Measurements from ENCODE around the gene IL17B. TPM values are rescaled to one million over a fixed set of nuclear protein-coding genes. Genes with fewer than 3 reads are reported as not detected.

The IL17B gene
- total and polyA plus RNA-seq, 2 donors (not counting 3 experiments of a cell fraction or from before 2014, with no cell fraction given) = not detected

DNA sequence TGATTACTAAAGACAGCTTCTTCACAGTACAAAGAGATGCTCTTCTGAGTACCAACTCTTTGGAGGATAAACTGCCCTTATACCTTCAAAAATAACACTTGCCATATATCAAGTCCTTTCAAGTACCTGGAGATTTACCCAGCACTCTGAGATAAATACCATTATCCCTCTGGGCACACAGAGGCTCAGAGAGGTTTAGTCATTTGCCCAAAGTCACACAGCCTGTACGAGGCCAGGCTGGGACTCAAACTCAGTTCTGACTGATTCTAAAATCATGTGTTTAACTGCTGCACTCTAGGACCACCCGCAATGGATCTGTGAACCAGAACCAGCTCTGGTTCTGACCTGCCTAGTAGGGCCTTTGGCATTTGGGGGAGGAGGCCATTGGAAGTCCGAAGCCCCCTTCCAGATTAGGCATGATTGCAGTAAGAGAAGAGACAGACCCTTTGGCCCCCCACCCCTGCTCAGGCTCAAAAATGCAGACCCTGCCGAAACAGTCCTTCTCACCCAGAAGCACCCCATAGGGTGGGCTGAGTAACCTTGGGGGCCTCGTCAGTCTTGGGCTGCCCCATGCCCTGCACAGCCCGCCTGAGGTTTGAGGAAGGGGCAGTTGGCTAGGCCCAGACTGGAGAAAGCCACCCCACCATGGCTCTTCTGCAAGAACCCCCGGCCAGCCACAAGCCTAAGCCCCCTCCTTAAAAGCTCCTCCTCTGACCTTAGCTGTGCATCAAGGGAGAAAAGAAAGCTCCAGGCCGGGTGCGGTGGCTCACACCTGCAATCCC lies 32.8 kb upstream of the IL17B start:
- H3K9me3 ChIP-seq (replicated peaks; ENCODE audit: control insufficient read depth, insufficient read depth, low read length) = no peaks in the 10 kb centered on the region
- CTCF ChIA-PET = interaction anchor here (1.2 kb wide), 2 partner anchors 17 to 41 kb away, joined by 4 read pairs; no protein-coding TSS in a partner anchor
- intact Hi-C loops (cut with micrococcal nuclease) (no loop called here), dilution Hi-C loops (cut with MboI; ENCODE audit: extremely low pct_ligation_motif_present, low sequenced_read_pairs) (no loop called here)
- POLR2A ChIA-PET = no interaction called here
- no peak for TF ChIP-seq POLR2A (IDR thresholded peaks at IDR 0.05; ENCODE audit: low read depth, low read length)
- no peak for TF ChIP-seq POLR2AphosphoS5 (IDR thresholded peaks at IDR 0.05; ENCODE audit: insufficient read depth, low read depth, low read length)
- no peak for TF ChIP-seq JUN (IDR thresholded peaks at IDR 0.05; ENCODE audit: borderline replicate concordance, insufficient read depth, insufficient read length, low read depth)
- no peak for TF ChIP-seq GATA2 (IDR thresholded peaks at IDR 0.05; ENCODE audit: insufficient read depth, insufficient read length, low read depth, low read length)
- no peak for TF ChIP-seq MYC (IDR thresholded peaks at IDR 0.05; ENCODE audit: low read depth, low read length)
- TF ChIP-seq, protein P1, sequence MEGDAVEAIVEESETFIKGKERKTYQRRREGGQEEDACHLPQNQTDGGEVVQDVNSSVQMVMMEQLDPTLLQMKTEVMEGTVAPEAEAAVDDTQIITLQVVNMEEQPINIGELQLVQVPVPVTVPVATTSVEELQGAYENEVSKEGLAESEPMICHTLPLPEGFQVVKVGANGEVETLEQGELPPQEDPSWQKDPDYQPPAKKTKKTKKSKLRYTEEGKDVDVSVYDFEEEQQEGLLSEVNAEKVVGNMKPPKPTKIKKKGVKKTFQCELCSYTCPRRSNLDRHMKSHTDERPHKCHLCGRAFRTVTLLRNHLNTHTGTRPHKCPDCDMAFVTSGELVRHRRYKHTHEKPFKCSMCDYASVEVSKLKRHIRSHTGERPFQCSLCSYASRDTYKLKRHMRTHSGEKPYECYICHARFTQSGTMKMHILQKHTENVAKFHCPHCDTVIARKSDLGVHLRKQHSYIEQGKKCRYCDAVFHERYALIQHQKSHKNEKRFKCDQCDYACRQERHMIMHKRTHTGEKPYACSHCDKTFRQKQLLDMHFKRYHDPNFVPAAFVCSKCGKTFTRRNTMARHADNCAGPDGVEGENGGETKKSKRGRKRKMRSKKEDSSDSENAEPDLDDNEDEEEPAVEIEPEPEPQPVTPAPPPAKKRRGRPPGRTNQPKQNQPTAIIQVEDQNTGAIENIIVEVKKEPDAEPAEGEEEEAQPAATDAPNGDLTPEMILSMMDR (IDR thresholded peaks at IDR 0.05; ENCODE audit: extremely low read depth in 1 of 2, insufficient read depth in 1 of 2, low read depth in 1 of 2, low read length in 2 of 2) = no peak
- TF ChIP-seq, protein P2, sequence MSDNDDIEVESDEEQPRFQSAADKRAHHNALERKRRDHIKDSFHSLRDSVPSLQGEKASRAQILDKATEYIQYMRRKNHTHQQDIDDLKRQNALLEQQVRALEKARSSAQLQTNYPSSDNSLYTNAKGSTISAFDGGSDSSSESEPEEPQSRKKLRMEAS (IDR thresholded peaks at IDR 0.05; ENCODE audit: insufficient read depth, insufficient read length) = no peak
- no peak for TF ChIP-seq FOS (IDR thresholded peaks at IDR 0.05; ENCODE audit: borderline replicate concordance, insufficient read depth, low read length)
- TF ChIP-seq EZH2 (IDR thresholded peaks at IDR 0.05; ENCODE audit: borderline replicate concordance, low read depth, low read length, severe bottlenecking) = no peak
- H3K9me1 ChIP-seq (replicated peaks; ENCODE audit: control insufficient read depth, extremely low read depth, insufficient read depth, low read length) = no peaks in the 10 kb centered on the region
- no peak overlapping the region for H3K27ac ChIP-seq (ENCODE audit: insufficient read depth, low read depth, low read length)
- no peak for FAIRE-seq
- H2AFZ ChIP-seq (ENCODE audit: low read depth, low read length) = no peak overlapping the region
- peaks cover 0 to 1% of the 10 kb centered on the region in 2 experiments for H3K27me3 ChIP-seq (ENCODE audit: control insufficient read depth in 2 of 2, insufficient read depth in 2 of 2, low read length in 2 of 2)
- DNase-seq (ENCODE audit: low read depth, low spot score) = no peak
- H3K4me3 ChIP-seq (replicated peaks in 1 of 3; ENCODE audit: insufficient read depth in 1 of 3, low read depth in 1 of 3, low read length in 3 of 3) = no peak overlapping the region
- no peak overlapping the region for H3K4me2 ChIP-seq (ENCODE audit: insufficient read depth, low read length)
- H3K9ac ChIP-seq (replicated peaks; ENCODE audit: extremely low read depth, insufficient read depth, low read length) = no peak overlapping the region
- no peaks in the 10 kb centered on the region for H3K36me3 ChIP-seq (ENCODE audit: control insufficient read depth in 2 of 2, extremely low read depth in 1 of 2, insufficient read depth in 2 of 2, low read length in 2 of 2)
- no peaks in the 10 kb centered on the region for H3K4me1 ChIP-seq (ENCODE audit: control insufficient read depth, extremely low read depth, insufficient read depth, low read length)
- H4K20me1 ChIP-seq (replicated peaks; ENCODE audit: control insufficient read depth, extremely low read depth, insufficient read depth, low read length) = no peaks in the 10 kb centered on the region
- no TSS peak for BruUV-seq (replicated peaks)
- H3K79me2 ChIP-seq (ENCODE audit: control insufficient read depth, insufficient read depth, low read length) = no peaks in the 10 kb centered on the region

Measured in endothelial cell of umbilical vein (primary cell).